MM.1S (cell line): ENCODE results near the gene C3orf18.

Experiments
- DNase-seq: peaks from one replicate; pipeline ENCODE4 v3.0.0-alpha.2; 2015
- H2AFZ ChIP-seq: fragments of 300-600 bp; sonication (generic); 2 replicates; pipeline ENCODE4 v1.6.0; 2016; ENCODE audit warnings: antibody characterized with exemption, low read length
- H3F3A ChIP-seq: fragments of 300-600 bp; sonication (generic); 2 replicates; pipeline ENCODE4 v1.6.1; 2016; ENCODE audit warnings: mild to moderate bottlenecking, antibody characterized with exemption, low read length, moderate library complexity, mixed read lengths; ENCODE audit not compliant: insufficient read depth
- H3K27ac ChIP-seq: fragments of 300-600 bp; sonication (generic); 2 replicates; pipeline ENCODE4 v1.5.1; 2016; ENCODE audit warnings: mild to moderate bottlenecking, low read length
- H3K27me3 ChIP-seq: fragments of 300-600 bp; sonication (generic); replicated peaks from 2 replicates; pipeline ENCODE4 v1.6.0; 2016; ENCODE audit warnings: low read length; ENCODE audit not compliant: insufficient read depth
- H3K36me3 ChIP-seq: fragments of 300-600 bp; sonication (generic); replicated peaks from 2 replicates; pipeline ENCODE4 v1.6.1; 2016; ENCODE audit warnings: mild to moderate bottlenecking, low read length, mixed read lengths; ENCODE audit not compliant: insufficient read depth
- H3K4me1 ChIP-seq: fragments of 300-600 bp; sonication (generic); 2 replicates; pipeline ENCODE4 v1.6.1; 2016; ENCODE audit warnings: low read length, mixed read lengths
- H3K4me2 ChIP-seq: fragments of 300-600 bp; sonication (generic); 2 replicates; pipeline ENCODE4 v1.6.0; 2016; ENCODE audit warnings: low read depth, low read length
- H3K4me3 ChIP-seq: fragments of 300-600 bp; sonication (generic); 2 replicates; pipeline ENCODE4 v1.5.1; 2016; ENCODE audit warnings: low read length, mixed read lengths
- H3K79me2 ChIP-seq: fragments of 300-600 bp; sonication (generic); 2 replicates; pipeline ENCODE4 v1.6.1; 2016; ENCODE audit warnings: mixed run types, low read length, mixed read lengths
- H3K9ac ChIP-seq: fragments of 300-600 bp; sonication (generic); 2 replicates; pipeline ENCODE4 v1.6.1; 2016; ENCODE audit warnings: low read length, mixed read lengths
- H3K9me2 ChIP-seq: fragments of 300-600 bp; sonication (generic); replicated peaks from 2 replicates; pipeline ENCODE4 v1.6.1; 2016; ENCODE audit warnings: mild to moderate bottlenecking, low read length, mixed read lengths; ENCODE audit not compliant: insufficient read depth
- H3K9me3 ChIP-seq: fragments of 300-600 bp; sonication (generic); replicated peaks from 2 replicates; pipeline ENCODE4 v1.6.1; 2016; ENCODE audit warnings: mild to moderate bottlenecking, low read length, mixed read lengths; ENCODE audit not compliant: insufficient read depth
- H4K20me1 ChIP-seq: fragments of 300-600 bp; sonication (generic); 2 replicates; pipeline ENCODE4 v1.6.1; 2016; ENCODE audit warnings: mild to moderate bottlenecking, low read length, moderate library complexity, mixed read lengths; ENCODE audit not compliant: insufficient read depth
- CTCF ChIP-seq: fragments of 300-600 bp; sonication (generic); IDR thresholded peaks from 2 replicates; pipeline ENCODE4 v1.5.1; 2016; ENCODE audit warnings: antibody characterized with exemption, low read length, mixed read lengths
- EZH2 ChIP-seq: fragments of 300-600 bp; sonication (generic); optimal IDR thresholded peaks from 2 replicates; pipeline ENCODE3; 2017; ENCODE audit warnings: low read depth, mild to moderate bottlenecking, antibody characterized with exemption, low read length, mixed read lengths
- EZH2phosphoT487 ChIP-seq: fragments of 300-600 bp; sonication (generic); IDR thresholded peaks from 2 replicates; pipeline ENCODE4 v1.6.1; 2018; ENCODE audit warnings: antibody characterized with exemption, low read length

The C3orf18 gene

GRCh38 chr3:50539356-50540286 lies 27.9 kb downstream of the C3orf18 start:
- Histone ChIP-seq H3K4me3 (no peak overlapping the region), H3K9ac (no peak overlapping the region)

DNA sequence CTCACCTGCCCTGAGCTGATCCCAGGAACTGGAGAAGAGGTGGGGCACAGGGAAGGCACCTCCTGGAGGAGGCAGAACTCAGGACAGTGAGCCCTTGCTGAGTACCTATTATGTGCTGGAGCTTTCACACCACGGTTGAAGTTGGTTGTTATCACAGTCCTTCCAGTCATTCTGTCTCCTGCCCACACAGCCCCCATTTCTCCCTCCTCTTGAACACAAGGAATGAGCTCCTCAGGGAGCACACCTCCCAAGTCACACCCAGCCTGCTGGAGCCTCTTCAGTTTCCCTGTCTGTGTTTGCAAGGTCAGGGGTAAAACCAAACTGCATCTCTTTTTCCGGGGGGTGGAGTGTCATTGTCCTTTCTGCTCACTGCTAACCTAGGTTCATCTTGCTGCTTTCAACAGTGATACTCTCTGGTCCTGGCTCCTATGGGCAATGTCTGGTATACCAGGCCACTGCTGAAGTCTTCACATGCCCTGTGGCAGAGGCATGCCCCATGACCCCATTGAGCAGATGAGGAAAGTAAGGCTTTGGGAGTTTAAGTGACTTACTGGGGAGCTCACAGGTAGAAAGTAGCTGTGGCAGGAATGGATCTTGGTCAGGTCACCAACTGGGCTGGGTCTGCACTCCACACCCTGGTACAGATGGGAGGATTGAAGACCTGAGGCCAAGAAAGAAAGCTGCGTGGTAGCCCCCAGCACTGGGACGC lies 30.0 kb downstream of the C3orf18 start:
- H3K4me2 ChIP-seq = no peak overlapping the region

More at GRCh38 chr3:50539356-50540286, 27.9 kb downstream of the C3orf18 start:
- no peak overlapping the region for H3K4me2 ChIP-seq
- no peaks in the 10 kb centered on the region for H3K9me2 ChIP-seq
- DNase-seq = no peak
- H3K9me3 ChIP-seq = no peaks in the 10 kb centered on the region
- no peaks in the 10 kb centered on the region for H3K36me3 ChIP-seq
- H3K4me1 ChIP-seq = no peaks in the 10 kb centered on the region
- no peaks in the 10 kb centered on the region for H3K79me2 ChIP-seq
- H3K27me3 ChIP-seq = peaks cover 70% of the 10 kb centered on the region
- H2AFZ ChIP-seq = no peak overlapping the region
- H3F3A ChIP-seq = no peaks in the 10 kb centered on the region
- no peaks in the 10 kb centered on the region for H4K20me1 ChIP-seq
- H3K27ac ChIP-seq = no peak overlapping the region
- TF ChIP-seq CTCF (no peak), EZH2 (no peak), EZH2phosphoT487 (no peak)

DNA sequence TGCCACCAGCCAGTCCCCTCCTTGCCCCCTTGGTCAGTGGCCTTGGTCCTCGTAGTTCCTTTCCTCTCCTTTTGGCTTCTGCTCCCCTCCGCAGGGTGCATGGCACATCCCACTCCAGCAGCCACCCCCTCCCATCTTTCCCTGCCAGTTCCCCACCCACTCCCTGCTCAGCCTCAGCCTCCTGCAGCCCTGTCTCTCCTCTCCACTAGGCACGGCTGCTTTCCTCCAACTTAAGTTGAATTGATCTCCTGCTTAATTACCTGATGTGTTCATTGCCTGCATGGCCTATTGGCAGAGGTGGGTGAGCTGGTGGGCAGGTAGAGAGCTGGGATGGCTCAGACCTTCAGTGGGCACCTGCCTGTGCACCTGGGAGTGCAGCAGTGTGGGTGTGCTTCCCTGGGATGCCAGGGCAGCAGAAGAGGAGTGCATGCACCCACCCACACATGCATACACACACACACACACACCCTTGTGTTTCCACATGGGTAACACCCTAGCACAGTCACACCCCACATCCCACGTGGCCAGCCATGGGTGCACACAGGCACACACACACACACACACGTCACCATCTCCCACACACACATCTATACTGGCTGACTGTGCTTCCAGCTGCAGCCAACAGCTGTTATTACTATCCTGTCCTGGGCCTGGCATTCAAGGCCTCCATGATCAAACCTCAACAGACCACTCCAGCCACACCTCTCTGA lies 30.9 kb downstream of the C3orf18 start:
- TF ChIP-seq EZH2phosphoT487 = no peak
- TF ChIP-seq CTCF = no peak
- no peak for TF ChIP-seq EZH2
- Histone ChIP-seq H3K79me2 (no peaks in the 10 kb centered on the region), H3K27ac (no peak overlapping the region), H3K4me3 (no peak overlapping the region), H3K9me3 (no peaks in the 10 kb centered on the region), H3K27me3 (peaks cover 87% of the 10 kb centered on the region), H3K4me1 (no peaks in the 10 kb centered on the region), H3K9ac (no peak overlapping the region), H4K20me1 (no peaks in the 10 kb centered on the region), H3K36me3 (no peaks in the 10 kb centered on the region), H3F3A (no peaks in the 10 kb centered on the region), H3K9me2 (no peaks in the 10 kb centered on the region), H3K4me2 (no peak overlapping the region), H2AFZ (no peak overlapping the region)
- DNase-seq = no peak

More for the DNA sequence above, 30.0 kb downstream of the C3orf18 start:
- peaks cover 77% of the 10 kb centered on the region for H3K27me3 ChIP-seq
- H3K4me3 ChIP-seq = no peak overlapping the region
- H3F3A ChIP-seq = no peaks in the 10 kb centered on the region
- no peak overlapping the region for H3K27ac ChIP-seq
- no peak overlapping the region for H2AFZ ChIP-seq
- no peak for DNase-seq
- H3K36me3 ChIP-seq = no peaks in the 10 kb centered on the region
- no peaks in the 10 kb centered on the region for H4K20me1 ChIP-seq
- H3K9me3 ChIP-seq = no peaks in the 10 kb centered on the region
- no peaks in the 10 kb centered on the region for H3K79me2 ChIP-seq
- H3K9ac ChIP-seq = no peak overlapping the region
- no peak for TF ChIP-seq EZH2phosphoT487
- TF ChIP-seq EZH2 = no peak
- no peak for TF ChIP-seq CTCF
- no peaks in the 10 kb centered on the region for H3K9me2 ChIP-seq
- H3K4me1 ChIP-seq = no peaks in the 10 kb centered on the region
